K562 (cell line): Measurements from ENCODE around the gene NXN. TPM values are rescaled to one million over a fixed set of nuclear protein-coding genes. Genes with fewer than 3 reads are reported as not detected.
A peak's percentile ranks its signal among the peaks of the same experiment; 100 is the strongest.

Source experiments
- CGGBP1 ChIP-seq: fragments of 250-450 bp; sonication (Bioruptor Pico); IDR thresholded peaks from 2 replicates; pipeline ENCODE4 v1.9.0; 2021; ENCODE audit warnings: mild to moderate bottlenecking
- E2F6 ChIP-seq, 2 experiments: IDR thresholded peaks; 2 replicates each; pipeline ENCODE4 v1.6.1; 2011; ENCODE audit warnings: borderline replicate concordance in 1 of 2, control low read depth in 1 of 2, low read depth in 1 of 2, low read length in 1 of 2, mild to moderate bottlenecking in 1 of 2, mixed read lengths in 1 of 2, moderate library complexity in 1 of 2; ENCODE audit not compliant: insufficient read depth in 1 of 2, insufficient read length in 1 of 2, poor library complexity in 1 of 2, severe bottlenecking in 1 of 2; ENCODE audit errors: extremely low read depth in 1 of 2
- FOXK1 ChIP-seq: sonication (generic); formaldehyde crosslinking; IDR thresholded peaks from 2 replicates; pipeline ENCODE4 v1.8.0; 2022; ENCODE audit warnings: missing genetic modification reagents, mild to moderate bottlenecking, borderline replicate concordance
- MLLT1 ChIP-seq, 2 experiments: fragments of 450-650 bp; IDR thresholded peaks; 2 replicates each; pipeline ENCODE4 v1.6.1; 2016
- PTTG1 ChIP-seq: fragments of 450-650 bp; IDR thresholded peaks from 2 replicates; pipeline ENCODE4 v1.6.1; 2016; ENCODE audit warnings: low read depth, mild to moderate bottlenecking, missing genetic modification characterization, missing compliant biosample characterization
- RAD51 ChIP-seq: fragments of 450-650 bp; IDR thresholded peaks from 2 replicates; pipeline ENCODE4 v1.7.1; 2016; ENCODE audit warnings: low read depth, mild to moderate bottlenecking, borderline replicate concordance
- RREB1 ChIP-seq: fragments of 250-450 bp; sonication (Bioruptor Pico); IDR thresholded peaks from 2 replicates; pipeline ENCODE4 v1.4.0; 2020
- TBL1XR1 ChIP-seq, 2 experiments: IDR thresholded peaks; 2 replicates each; pipeline ENCODE4 v1.6.1; 2012; ENCODE audit warnings: improper control_type of control experiment in 2 of 2, low read length in 2 of 2, mild to moderate bottlenecking in 1 of 2
- ZBTB2 ChIP-seq: fragments of 450-650 bp; IDR thresholded peaks from 2 replicates; pipeline ENCODE4 v1.6.1; 2016; ENCODE audit warnings: antibody characterized with exemption
- ZNF609 ChIP-seq: sonication (generic); formaldehyde crosslinking; IDR thresholded peaks from 2 replicates; pipeline ENCODE4 v1.8.1; 2023; ENCODE audit warnings: missing genetic modification reagents, mild to moderate bottlenecking, borderline replicate concordance
- polyA plus RNA-seq, 8 experiments: library from polyadenylated mRNA; depleted of rRNA in 4 of 8; stranded (reverse) in 5 of 8; unstranded in 3 of 8; fragments of >200 nt; fragmentation: Nextera tagmentation in 2 of 8; fragmentation: Illumina TruSeq in 1 of 8; extraction: Ambion mirVana in 2 of 8; extraction: Trizol in 1 of 8; gene quantifications; 2 replicates each; pipeline versions ENCODE4 v1.2.1 to v1.2.3, GENCODE V29; 2011 to 2014; ENCODE audit warnings: inconsistent platforms in 1 of 8, missing spikeins in 1 of 8
- total RNA-seq, 7 experiments: library from RNA; depleted of rRNA in 6 of 7; stranded (reverse); fragments of >200 nt in 6 of 7; fragmentation: Illumina TruSeq in 2 of 7; extraction: Trizol in 2 of 7; gene quantifications; 2 replicates each; pipeline versions ENCODE4 v1.2.1 to v1.2.3, GENCODE V29; 2011 to 2021; ENCODE audit warnings: low replicate concordance in 1 of 7

The NXN gene
- total and polyA plus RNA-seq, 9 of the 15 experiments (the other 6 are each of a cell fraction or from before 2014, with no cell fraction given), result 0.08 to 0.39 (median 0.29) TPM; not detected in 5

GRCh38 chr17:752002-752619 lies 227.5 kb downstream of the NXN start, which contains the start of gene GEMIN4 (continued):
- TF ChIP-seq E2F6 (IDR thresholded peaks at IDR 0.05; ENCODE audit: borderline replicate concordance in 1 of 2, extremely low read depth in 1 of 2, insufficient read depth in 1 of 2, insufficient read length in 1 of 2, low read depth in 1 of 2, low read length in 1 of 2, poor library complexity in 1 of 2, severe bottlenecking in 1 of 2), result peak in 1 of 2 experiments; percentile 91
- no peak for TF ChIP-seq ZNF609
- no peak for TF ChIP-seq PTTG1 (tag)
- no peak for TF ChIP-seq TBL1XR1 (IDR thresholded peaks at IDR 0.05; ENCODE audit: low read length in 2 of 2)
- peak; percentile 45; the same call in 1 of the 2 replicates for TF ChIP-seq ZBTB2
- no peak for TF ChIP-seq RREB1 (CRISPR knock-in tag)
- TF ChIP-seq RAD51, result no peak
- TF ChIP-seq CGGBP1, result no peak
- no peak for TF ChIP-seq FOXK1 (CRISPR knock-in tag)
- TF ChIP-seq MLLT1 (IDR thresholded peaks at IDR 0.05), result no peak
